GM12874 (cell line): ENCODE results near the gene SIL1.

Source experiments
- TF ChIP-seq, protein P1 (sequence below): IDR thresholded peaks from 2 replicates; pipeline ENCODE4 v1.5.1; 2011; ENCODE audit warnings: low read depth, mild to moderate bottlenecking, control low read depth, low read length, moderate library complexity; ENCODE audit not compliant: insufficient read depth

The SIL1 gene

GRCh38 chr5:139014726-139015125 is 183.4 kb downstream of the SIL1 start:
- TF ChIP-seq, protein P1, sequence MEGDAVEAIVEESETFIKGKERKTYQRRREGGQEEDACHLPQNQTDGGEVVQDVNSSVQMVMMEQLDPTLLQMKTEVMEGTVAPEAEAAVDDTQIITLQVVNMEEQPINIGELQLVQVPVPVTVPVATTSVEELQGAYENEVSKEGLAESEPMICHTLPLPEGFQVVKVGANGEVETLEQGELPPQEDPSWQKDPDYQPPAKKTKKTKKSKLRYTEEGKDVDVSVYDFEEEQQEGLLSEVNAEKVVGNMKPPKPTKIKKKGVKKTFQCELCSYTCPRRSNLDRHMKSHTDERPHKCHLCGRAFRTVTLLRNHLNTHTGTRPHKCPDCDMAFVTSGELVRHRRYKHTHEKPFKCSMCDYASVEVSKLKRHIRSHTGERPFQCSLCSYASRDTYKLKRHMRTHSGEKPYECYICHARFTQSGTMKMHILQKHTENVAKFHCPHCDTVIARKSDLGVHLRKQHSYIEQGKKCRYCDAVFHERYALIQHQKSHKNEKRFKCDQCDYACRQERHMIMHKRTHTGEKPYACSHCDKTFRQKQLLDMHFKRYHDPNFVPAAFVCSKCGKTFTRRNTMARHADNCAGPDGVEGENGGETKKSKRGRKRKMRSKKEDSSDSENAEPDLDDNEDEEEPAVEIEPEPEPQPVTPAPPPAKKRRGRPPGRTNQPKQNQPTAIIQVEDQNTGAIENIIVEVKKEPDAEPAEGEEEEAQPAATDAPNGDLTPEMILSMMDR: no peak

DNA sequence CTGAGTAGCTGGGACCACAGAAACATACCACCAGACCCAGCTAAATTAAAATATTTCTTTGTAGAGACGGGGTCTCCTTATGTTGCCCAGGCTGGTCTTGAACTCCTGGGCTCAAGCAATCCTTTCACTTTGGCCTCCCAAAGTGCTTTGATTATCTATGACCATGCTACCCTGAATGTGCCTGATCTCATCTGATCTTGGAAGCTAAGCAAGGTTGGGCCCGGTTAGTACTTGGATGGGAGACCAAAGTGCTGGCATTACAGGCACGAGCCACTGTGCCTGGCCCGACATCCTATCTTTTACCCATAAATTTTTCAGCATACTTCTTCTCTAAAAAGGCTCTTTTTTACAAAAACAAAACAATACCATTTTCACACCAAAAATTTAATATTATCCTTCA is 186.0 kb downstream of the SIL1 start:
- TF ChIP-seq, protein P1: no peak

- TF ChIP-seq, protein P1: no peak
These were observed 193.5 kb downstream of the SIL1 start for GRCh38 chr5:139004374-139005307.

DNA sequence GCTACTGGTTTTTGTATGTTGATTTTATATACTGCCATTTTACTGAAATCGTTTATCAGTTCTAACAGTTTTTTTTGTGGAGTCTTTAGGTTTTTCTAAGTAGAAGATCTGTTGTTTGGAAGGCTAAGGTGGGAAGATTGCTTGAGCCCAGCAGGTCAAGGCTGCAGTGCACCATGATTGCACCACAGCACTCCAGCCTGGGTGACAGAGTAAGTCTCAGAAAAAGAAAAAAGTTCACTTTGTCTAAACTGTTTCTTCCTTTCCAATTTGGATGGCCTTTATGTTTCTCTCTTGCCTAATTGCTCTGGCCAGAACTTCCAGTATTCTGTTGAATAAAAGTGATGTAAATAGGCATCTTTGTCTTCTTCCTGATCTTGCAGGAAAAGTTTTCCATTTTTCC is 198.5 kb downstream of the SIL1 start:
- TF ChIP-seq, protein P1: no peak

- TF ChIP-seq, protein P1: no peak
These were observed 199.6 kb downstream of the SIL1 start for GRCh38 chr5:138998521-138998920.

DNA sequence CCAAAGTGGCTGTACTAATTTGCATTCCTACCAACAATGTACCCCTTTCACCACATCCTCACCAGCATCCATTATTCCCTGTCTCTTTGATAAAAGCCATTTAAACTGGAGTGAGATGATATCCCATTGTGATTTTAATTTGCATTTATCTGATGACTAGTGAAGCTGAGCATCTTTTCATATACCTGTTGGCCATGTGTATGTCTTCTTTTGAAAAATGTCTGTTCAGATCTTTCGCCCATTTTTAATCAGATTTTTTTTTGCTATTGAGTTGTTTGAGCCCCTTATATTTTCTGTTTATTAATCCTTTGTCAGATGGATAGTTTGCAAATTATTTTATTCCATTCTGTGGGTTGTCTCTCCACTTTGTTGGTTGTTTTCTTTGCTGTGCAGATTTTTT is 202.0 kb downstream of the SIL1 start:
- TF ChIP-seq, protein P1: no peak

DNA sequence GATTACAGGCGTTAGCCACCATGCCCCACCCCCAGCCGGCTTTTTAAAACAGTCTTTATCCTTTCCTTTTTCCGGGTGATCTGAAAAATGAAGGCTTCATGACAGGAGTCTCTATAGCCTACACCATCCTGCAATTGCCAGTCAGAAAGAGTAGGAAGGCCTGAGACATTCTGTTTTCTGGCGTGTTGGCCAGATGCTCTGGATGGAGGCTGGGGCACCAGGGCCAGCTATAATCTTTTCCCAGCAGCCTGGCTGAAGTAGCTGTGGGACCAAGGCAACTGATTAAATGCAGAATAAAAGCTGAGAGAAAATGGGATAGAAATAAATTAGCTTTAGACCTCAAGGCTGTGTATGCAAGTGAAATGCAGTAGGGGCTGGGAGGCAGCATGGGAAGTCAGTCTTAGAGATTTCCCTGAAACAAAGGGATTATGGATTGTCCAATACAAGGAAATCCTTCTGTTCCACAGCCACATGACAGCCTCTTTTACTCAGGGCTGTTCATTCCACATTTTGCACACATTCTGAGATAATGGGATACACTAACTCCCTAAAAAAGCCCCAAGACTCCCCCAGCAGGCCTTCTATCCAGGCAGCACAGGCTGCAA is 207.1 kb downstream of the SIL1 start:
- TF ChIP-seq, protein P1: no peak
